GM12875 (cell line): ENCODE results near the gene PKD1L1.

ENCODE experiments used
- H3K4me3 ChIP-seq: one replicate; pipeline ENCODE4 v1.5.1; 2011; ENCODE audit warnings: low read depth, low read length, control low read depth
- TF ChIP-seq, protein P1 (sequence below): IDR thresholded peaks from 2 replicates; pipeline ENCODE4 v1.5.1; 2011; ENCODE audit warnings: low read depth, mild to moderate bottlenecking, control low read depth, inconsistent platforms, low read length, moderate library complexity, borderline replicate concordance; ENCODE audit not compliant: insufficient read depth

The PKD1L1 gene

GRCh38 chr7:47772492-47772891 lies 175.8 kb downstream of the PKD1L1 start:
- TF ChIP-seq, protein P1, sequence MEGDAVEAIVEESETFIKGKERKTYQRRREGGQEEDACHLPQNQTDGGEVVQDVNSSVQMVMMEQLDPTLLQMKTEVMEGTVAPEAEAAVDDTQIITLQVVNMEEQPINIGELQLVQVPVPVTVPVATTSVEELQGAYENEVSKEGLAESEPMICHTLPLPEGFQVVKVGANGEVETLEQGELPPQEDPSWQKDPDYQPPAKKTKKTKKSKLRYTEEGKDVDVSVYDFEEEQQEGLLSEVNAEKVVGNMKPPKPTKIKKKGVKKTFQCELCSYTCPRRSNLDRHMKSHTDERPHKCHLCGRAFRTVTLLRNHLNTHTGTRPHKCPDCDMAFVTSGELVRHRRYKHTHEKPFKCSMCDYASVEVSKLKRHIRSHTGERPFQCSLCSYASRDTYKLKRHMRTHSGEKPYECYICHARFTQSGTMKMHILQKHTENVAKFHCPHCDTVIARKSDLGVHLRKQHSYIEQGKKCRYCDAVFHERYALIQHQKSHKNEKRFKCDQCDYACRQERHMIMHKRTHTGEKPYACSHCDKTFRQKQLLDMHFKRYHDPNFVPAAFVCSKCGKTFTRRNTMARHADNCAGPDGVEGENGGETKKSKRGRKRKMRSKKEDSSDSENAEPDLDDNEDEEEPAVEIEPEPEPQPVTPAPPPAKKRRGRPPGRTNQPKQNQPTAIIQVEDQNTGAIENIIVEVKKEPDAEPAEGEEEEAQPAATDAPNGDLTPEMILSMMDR, result no peak
- H3K4me3 ChIP-seq, result no peak overlapping the region

DNA sequence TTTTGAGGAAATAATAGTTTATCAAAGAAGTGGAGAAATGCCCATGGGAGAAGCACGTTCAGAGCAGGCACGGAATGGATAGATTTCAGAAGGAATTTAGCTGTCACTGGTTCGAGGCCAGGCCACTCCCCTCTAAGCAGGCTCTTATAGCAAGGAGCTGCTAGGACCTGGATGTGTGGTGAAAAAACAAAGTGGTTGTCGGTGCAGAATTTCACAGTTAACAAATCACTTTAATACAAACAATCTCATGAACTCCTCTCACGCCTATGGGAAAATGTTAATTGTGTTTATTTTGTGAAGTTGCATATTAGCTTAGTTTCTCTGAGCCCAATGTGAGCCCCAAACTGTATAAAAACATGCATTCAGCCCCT lies 176.3 kb downstream of the PKD1L1 start:
- TF ChIP-seq, protein P1, result no peak
- no peak overlapping the region for H3K4me3 ChIP-seq

GRCh38 chr7:47771336-47771989 lies 176.8 kb downstream of the PKD1L1 start:
- TF ChIP-seq, protein P1, result no peak
- no peak overlapping the region for H3K4me3 ChIP-seq

DNA sequence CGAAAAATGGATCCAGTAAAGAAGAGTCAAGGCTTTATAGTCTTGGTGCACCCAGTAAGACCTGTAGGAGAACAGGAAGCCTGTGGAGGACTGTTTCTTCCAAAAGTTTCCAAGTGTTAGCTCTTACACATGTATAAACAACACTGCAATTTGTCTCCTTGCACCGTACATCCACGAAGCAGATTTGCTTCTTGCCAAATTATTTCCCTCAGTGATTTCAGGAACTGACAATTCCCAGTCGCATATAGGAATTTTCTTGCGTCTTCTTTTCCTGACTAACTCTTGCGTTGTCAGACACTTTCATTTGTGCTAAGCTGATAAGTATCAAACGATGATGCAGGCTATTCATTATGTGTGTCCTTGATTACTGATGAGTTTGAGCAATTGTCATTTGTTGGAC lies 182.1 kb downstream of the PKD1L1 start:
- TF ChIP-seq, protein P1, result no peak
- no peak overlapping the region for H3K4me3 ChIP-seq

GRCh38 chr7:47765373-47765979 lies 182.8 kb downstream of the PKD1L1 start:
- no peak overlapping the region for H3K4me3 ChIP-seq
- TF ChIP-seq, protein P1, result no peak

- H3K4me3 ChIP-seq, result no peak overlapping the region
- TF ChIP-seq, protein P1, result no peak
These were observed 183.5 kb downstream of the PKD1L1 start for GRCh38 chr7:47764746-47765145.

GRCh38 chr7:47763063-47763974 lies 184.9 kb downstream of the PKD1L1 start:
- TF ChIP-seq, protein P1, result no peak
- no peak overlapping the region for H3K4me3 ChIP-seq
